Activated CD8-positive, alpha-beta T cell treated with anti-CD3 and anti-CD28 coated beads for 36 hours (primary cell): ENCODE data around the gene MRPS25. TPM values are rescaled to one million over a fixed set of nuclear protein-coding genes. Genes with fewer than 3 reads are reported as not detected.

ENCODE experiments used
- ATAC-seq: fragments of 200-7000 bp; cut with Tn5 transposase; one replicate; pipeline ENCODE4 v1.10.0; 2021; ENCODE audit warnings: mild to moderate bottlenecking, moderate library complexity
- CTCF ChIA-PET: fragments of 350-600 bp; sonication (Branson Sonifier 250); formaldehyde crosslinking; loops from one replicate; lab custom pipeline; 2021; ENCODE audit warnings: antibody characterized with exemption; lab: Charles Lee
- POLR2A ChIA-PET: fragments of 350-600 bp; sonication (Branson Sonifier 250); formaldehyde crosslinking; loops from one replicate; lab custom pipeline; 2021; ENCODE audit warnings: antibody characterized with exemption; lab: Charles Lee
- DNase-seq: peaks from one replicate; pipeline ENCODE4 v3.0.0-alpha.2; 2020
- H3K27ac Mint-ChIP-seq: one replicate; pipeline ENCODE4 v1.8.0; 2021; ENCODE audit warnings: mild to moderate bottlenecking, mixed read lengths
- H3K27me3 Mint-ChIP-seq: one replicate; pipeline ENCODE4 v1.8.0; 2021; ENCODE audit warnings: mixed read lengths
- H3K36me3 Mint-ChIP-seq: one replicate; pipeline ENCODE4 v1.8.0; 2021; ENCODE audit warnings: low read depth, mixed read lengths
- H3K4me1 Mint-ChIP-seq: one replicate; pipeline ENCODE4 v1.8.0; 2021; ENCODE audit warnings: low read depth, mixed read lengths
- H3K4me3 Mint-ChIP-seq: one replicate; pipeline ENCODE4 v1.8.0; 2021; ENCODE audit warnings: mild to moderate bottlenecking, moderate library complexity, mixed read lengths
- H3K9me3 Mint-ChIP-seq: one replicate; pipeline ENCODE4 v1.8.0; 2021; ENCODE audit warnings: mixed read lengths
- intact Hi-C: fragments of 100-400 bp; cut with micrococcal nuclease; formaldehyde crosslinking; loops from one replicate; pipeline ENCODE4 v1.10.0; 2022
- total RNA-seq, 2 experiments: library from RNA; stranded (reverse); gene quantifications; one replicate each; pipeline ENCODE4 v1.2.3, GENCODE V29; 2021
- TF ChIP-seq, protein P1 (sequence below): fragments of 200-600 bp; IDR thresholded peaks from one replicate; pipeline ENCODE4 v1.8.0; 2022; ENCODE audit warnings: antibody characterized with exemption, mild to moderate bottlenecking

Gene MRPS25
- total RNA-seq, 2 experiments from 2014 or later = 73.9 to 78.2 TPM

DNA sequence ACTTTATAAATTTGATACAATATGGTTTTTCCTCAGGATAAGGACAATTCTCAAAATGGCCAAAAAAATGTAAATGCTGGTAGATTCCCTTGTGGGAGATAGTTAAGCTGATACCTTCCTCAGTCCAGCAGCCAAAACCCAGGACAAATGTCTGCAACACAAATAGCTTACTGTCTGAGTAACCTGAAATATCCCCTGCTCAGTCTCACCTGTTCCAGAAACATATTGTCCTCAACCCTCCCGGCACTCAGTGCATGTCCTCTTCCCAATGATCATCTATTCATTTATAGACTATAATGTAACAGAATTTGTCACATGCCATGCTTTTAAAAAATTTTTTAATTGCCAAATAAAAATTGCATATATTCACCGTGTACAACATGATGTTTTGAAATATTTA lies 21.6 kb upstream of the MRPS25 start:
- Mint-ChIP-seq H3K36me3 (peaks cover 35% of the 10 kb centered on the region), H3K27me3 (no peaks in the 10 kb centered on the region), H3K4me1 (peaks cover 3% of the 10 kb centered on the region), H3K27ac (no peak overlapping the region), H3K4me3 (no peak overlapping the region), H3K9me3 (no peaks in the 10 kb centered on the region)
- ChIA-PET CTCF (interaction anchor here (1.3 kb wide), 1 partner anchor 22 kb away, joined by 5 read pairs; the partner anchor contains the start of gene MRPS25), POLR2A (interaction anchor here (1.1 to 1.3 kb wide), 2 partner anchors 12 to 13 kb away, joined by 4 read pairs; partner anchors contain the start of gene RBSN)
- DNase-seq (no peak), ATAC-seq (no peak)
- intact Hi-C loops = no loop called here
- TF ChIP-seq, protein P1, sequence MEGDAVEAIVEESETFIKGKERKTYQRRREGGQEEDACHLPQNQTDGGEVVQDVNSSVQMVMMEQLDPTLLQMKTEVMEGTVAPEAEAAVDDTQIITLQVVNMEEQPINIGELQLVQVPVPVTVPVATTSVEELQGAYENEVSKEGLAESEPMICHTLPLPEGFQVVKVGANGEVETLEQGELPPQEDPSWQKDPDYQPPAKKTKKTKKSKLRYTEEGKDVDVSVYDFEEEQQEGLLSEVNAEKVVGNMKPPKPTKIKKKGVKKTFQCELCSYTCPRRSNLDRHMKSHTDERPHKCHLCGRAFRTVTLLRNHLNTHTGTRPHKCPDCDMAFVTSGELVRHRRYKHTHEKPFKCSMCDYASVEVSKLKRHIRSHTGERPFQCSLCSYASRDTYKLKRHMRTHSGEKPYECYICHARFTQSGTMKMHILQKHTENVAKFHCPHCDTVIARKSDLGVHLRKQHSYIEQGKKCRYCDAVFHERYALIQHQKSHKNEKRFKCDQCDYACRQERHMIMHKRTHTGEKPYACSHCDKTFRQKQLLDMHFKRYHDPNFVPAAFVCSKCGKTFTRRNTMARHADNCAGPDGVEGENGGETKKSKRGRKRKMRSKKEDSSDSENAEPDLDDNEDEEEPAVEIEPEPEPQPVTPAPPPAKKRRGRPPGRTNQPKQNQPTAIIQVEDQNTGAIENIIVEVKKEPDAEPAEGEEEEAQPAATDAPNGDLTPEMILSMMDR = no peak

DNA sequence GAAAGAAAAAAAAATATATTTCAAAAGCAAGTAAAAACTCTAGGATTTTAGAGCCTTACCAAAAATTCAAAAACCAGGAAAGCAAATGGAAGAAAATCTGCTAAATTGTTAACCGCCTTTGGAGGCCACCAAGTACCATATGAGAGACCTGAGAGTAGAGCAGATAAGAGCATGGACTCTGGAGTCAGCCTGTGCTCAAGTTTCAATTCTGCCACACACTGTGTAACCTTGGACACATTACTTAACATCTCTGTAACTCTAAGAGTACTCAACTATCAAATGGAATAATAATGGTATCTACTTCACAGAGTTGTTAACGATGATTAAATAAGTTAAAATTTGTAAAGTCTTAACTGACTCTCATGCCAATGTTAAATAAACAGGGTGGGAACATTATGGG lies 21.1 kb upstream of the MRPS25 start:
- Mint-ChIP-seq H3K9me3 (no peaks in the 10 kb centered on the region), H3K27me3 (no peaks in the 10 kb centered on the region), H3K36me3 (peaks cover 37% of the 10 kb centered on the region), H3K4me1 (peaks cover under 1% of the 10 kb centered on the region), H3K27ac (no peak overlapping the region), H3K4me3 (no peak overlapping the region)
- ATAC-seq (no peak), DNase-seq (no peak)
- ChIA-PET POLR2A (interaction anchor here (1.1 to 1.3 kb wide), 2 partner anchors 12 to 13 kb away, joined by 4 read pairs; partner anchors contain the start of gene RBSN), CTCF (interaction anchor here (1.3 kb wide), 1 partner anchor 21 kb away, joined by 5 read pairs; the partner anchor contains the start of gene MRPS25)
- TF ChIP-seq, protein P1 = no peak
- intact Hi-C loops = no loop called here

DNA sequence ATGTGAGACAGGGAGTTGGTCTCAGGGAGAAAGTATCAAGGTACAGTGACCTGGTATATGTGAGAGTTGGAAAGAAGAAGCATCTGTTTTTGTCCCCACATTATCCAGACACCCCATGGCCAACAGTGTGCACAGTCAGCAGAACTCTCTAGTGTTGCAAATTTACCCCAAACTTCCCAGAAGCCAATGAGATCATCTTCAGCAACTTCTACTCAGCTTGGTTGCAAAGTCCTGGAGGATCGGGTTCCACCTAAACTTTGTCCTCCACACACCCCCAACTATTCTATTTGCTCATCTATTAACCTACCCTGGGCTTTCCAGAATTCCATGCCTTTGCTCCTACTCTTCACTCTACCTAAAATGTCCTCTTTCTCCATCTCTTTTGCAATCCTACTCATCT lies 18.1 kb upstream of the MRPS25 start:
- CTCF ChIA-PET = interaction anchor here (0.6 kb wide), 1 partner anchor 18 kb away, joined by 3 read pairs; the partner anchor contains the start of gene MRPS25

DNA sequence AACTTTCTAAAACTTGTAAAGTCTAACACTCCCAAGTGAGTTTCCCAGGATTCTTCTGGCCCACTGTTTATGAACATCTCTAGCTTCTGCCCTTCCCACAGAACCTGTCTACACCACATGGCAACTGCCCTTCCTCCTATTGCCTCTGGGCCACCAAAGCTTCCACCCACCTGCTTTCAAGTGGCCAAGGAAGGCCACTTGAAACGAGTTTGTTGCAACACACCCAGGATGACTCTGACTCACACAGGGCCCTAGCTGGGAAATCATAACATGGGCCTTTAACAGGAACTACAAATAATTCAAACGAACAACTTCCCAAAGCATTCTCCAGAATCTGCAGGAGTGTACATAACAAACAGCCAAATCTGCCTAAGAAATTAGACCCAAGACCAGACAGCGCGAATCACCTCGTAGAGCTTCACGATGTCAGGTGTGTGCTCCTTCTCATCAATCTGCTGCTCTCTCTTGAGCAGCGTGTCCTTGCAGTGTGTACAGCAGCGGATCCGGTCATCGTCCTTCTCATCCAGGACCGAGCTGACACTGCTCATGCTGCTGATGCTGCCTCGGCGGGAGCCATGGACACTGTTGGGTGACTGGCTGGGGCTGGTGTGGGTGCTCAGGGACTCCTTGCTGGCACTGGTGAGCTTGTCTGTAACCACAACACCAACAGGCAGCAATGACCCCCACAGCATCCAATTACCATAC lies 17.0 kb upstream of the MRPS25 start:
- ChIA-PET CTCF (interaction anchor here (1.4 kb wide), 1 partner anchor 11 kb away, joined by 5 read pairs; no protein-coding TSS in a partner anchor), POLR2A (interaction anchor here (0.8 to 1.2 kb wide), 4 partner anchors 9 to 53 kb away, joined by 3 to 4 read pairs (median 3); partner anchors contain the start of gene RBSN)
- Mint-ChIP-seq H3K9me3 (no peaks in the 10 kb centered on the region), H3K4me1 (no peaks in the 10 kb centered on the region), H3K4me3 (no peak overlapping the region), H3K36me3 (peaks cover 38% of the 10 kb centered on the region), H3K27ac (no peak overlapping the region), H3K27me3 (no peaks in the 10 kb centered on the region)
- ATAC-seq = no peak
- no peak for DNase-seq
- intact Hi-C loops = no loop called here
- TF ChIP-seq, protein P1 = no peak

More for the DNA sequence above, 18.1 kb upstream of the MRPS25 start:
- POLR2A ChIA-PET = no interaction called here
- Mint-ChIP-seq H3K27me3 (no peaks in the 10 kb centered on the region), H3K4me3 (no peak overlapping the region), H3K27ac (no peak overlapping the region), H3K4me1 (no peaks in the 10 kb centered on the region), H3K36me3 (peaks cover 36% of the 10 kb centered on the region), H3K9me3 (no peaks in the 10 kb centered on the region)
- TF ChIP-seq, protein P1 = no peak
- no peak for ATAC-seq
- DNase-seq = no peak
- intact Hi-C loops = no loop called here

DNA sequence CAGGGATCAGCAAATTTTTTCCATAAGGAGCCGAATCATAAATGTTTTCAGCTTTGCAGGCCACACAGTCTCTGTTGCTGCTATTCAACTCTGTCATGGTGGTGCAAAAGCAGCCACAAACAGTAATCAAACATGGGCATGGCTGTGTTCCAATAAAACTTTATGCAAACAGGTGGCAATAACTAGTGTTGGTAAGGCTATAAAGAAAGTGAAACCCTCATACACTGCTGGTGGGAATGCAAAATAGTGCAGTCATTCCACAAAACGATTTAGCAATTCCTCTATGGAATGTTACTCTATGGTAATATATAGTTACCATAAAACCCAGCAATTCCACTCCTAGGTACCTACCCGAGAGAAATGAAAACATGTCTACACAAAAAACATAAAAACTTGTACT lies 14.0 kb upstream of the MRPS25 start:
- intact Hi-C loops = no loop called here
- TF ChIP-seq, protein P1 = no peak
- ATAC-seq = no peak
- CTCF ChIA-PET = no interaction called here
- Mint-ChIP-seq H3K9me3 (no peaks in the 10 kb centered on the region), H3K27me3 (no peaks in the 10 kb centered on the region), H3K4me1 (no peaks in the 10 kb centered on the region), H3K36me3 (peaks cover 45% of the 10 kb centered on the region), H3K4me3 (no peak overlapping the region), H3K27ac (no peak overlapping the region)
- POLR2A ChIA-PET = no interaction called here
- DNase-seq = no peak
